Keratinocyte (primary cell): ENCODE results near the gene ADCYAP1R1.

ENCODE experiments used
- CTCF ChIP-seq, 3 experiments: IDR thresholded peaks in 1 of 3; conservative IDR thresholded peaks in 1 of 3; optimal IDR thresholded peaks in 1 of 3; 2 replicates in 2 of 3; 3 replicates in 1 of 3; pipeline versions ENCODE3 to v1.5.1; 2011; ENCODE audit warnings: low read length in 3 of 3, mild to moderate bottlenecking in 3 of 3, moderate library complexity in 2 of 3, control low read depth in 1 of 3, inconsistent platforms in 1 of 3; ENCODE audit not compliant: insufficient read depth in 2 of 3; ENCODE audit errors: extremely low read depth in 1 of 3
- EZH2 ChIP-seq: IDR thresholded peaks from one replicate; pipeline ENCODE4 v1.6.1; 2012; ENCODE audit warnings: inconsistent platforms, mild to moderate bottlenecking, low read length, moderate library complexity

- TF ChIP-seq CTCF (optimal IDR thresholded peaks at IDR 0.05 in 1 of 3, IDR thresholded peaks at IDR 0.05 in 1 of 3, conservative IDR thresholded peaks at IDR 0.05 in 1 of 3; ENCODE audit: extremely low read depth in 1 of 3, insufficient read depth in 2 of 3, low read length in 3 of 3) (no peak), EZH2 (no peak)
These were observed 22.9 kb downstream of the ADCYAP1R1 start for GRCh38 chr7:31075086-31075405.
